Osteoblast (primary cell): ENCODE measurements around the gene OXSR1. TPM values are rescaled to one million over a fixed set of nuclear protein-coding genes. Genes with fewer than 3 reads are reported as not detected.
"Not testable (repeated sequence)": the region's sequence is repeated elsewhere in the genome, so short reads cannot be mapped to it uniquely, and the experiment has no call there.

Source experiments
- DNase-seq: peaks from one replicate; pipeline ENCODE4 v3.0.0; 2011; ENCODE audit warnings: low spot score, mixed read lengths; ENCODE audit not compliant: insufficient read length; ENCODE audit errors: missing footprints
- H2AFZ ChIP-seq: 2 replicates; pipeline ENCODE4 v1.6.0; 2011; ENCODE audit warnings: mild to moderate bottlenecking, low read length
- H3K27ac ChIP-seq: 2 replicates; pipeline ENCODE4 v1.5.1; 2011; ENCODE audit warnings: mild to moderate bottlenecking, low read depth, low read length, moderate library complexity
- H3K27me3 ChIP-seq: 2 replicates; pipeline ENCODE4 v1.6.0; 2012; ENCODE audit warnings: mild to moderate bottlenecking, control low read depth, inconsistent platforms, low read length, moderate library complexity; ENCODE audit not compliant: insufficient read depth
- H3K36me3 ChIP-seq: 2 replicates; pipeline ENCODE4 v1.5.1; 2011; ENCODE audit warnings: mild to moderate bottlenecking, low read length, control low read depth, moderate library complexity; ENCODE audit not compliant: insufficient read depth
- H3K4me1 ChIP-seq: 2 replicates; pipeline ENCODE4 v1.5.1; 2011; ENCODE audit warnings: mild to moderate bottlenecking, low read length, control low read depth, moderate library complexity; ENCODE audit not compliant: insufficient read depth
- H3K4me2 ChIP-seq: 2 replicates; pipeline ENCODE4 v1.6.0; 2011; ENCODE audit warnings: mild to moderate bottlenecking, low read length; ENCODE audit not compliant: insufficient read depth
- H3K4me3 ChIP-seq: fragments of 200-600 bp; sonication (generic); 3 replicates; pipeline ENCODE4 v1.5.1; 2012; ENCODE audit warnings: mild to moderate bottlenecking, low read length, inconsistent platforms; ENCODE audit not compliant: insufficient read depth
- H3K79me2 ChIP-seq: 2 replicates; pipeline ENCODE4 v1.6.0; 2012; ENCODE audit warnings: mild to moderate bottlenecking, low read length, control low read depth, inconsistent platforms; ENCODE audit not compliant: insufficient read depth
- H3K9me3 ChIP-seq: 2 replicates; pipeline ENCODE4 v1.5.1; 2011; ENCODE audit warnings: low read depth, low read length, control low read depth
- H4K20me1 ChIP-seq: 2 replicates; pipeline ENCODE4 v1.6.0; 2012; ENCODE audit warnings: mild to moderate bottlenecking, low read length, control low read depth; ENCODE audit not compliant: insufficient read depth
- CTCF ChIP-seq: IDR thresholded peaks from 2 replicates; pipeline ENCODE4 v1.5.1; 2011; ENCODE audit warnings: mild to moderate bottlenecking, low read depth, low read length, moderate library complexity; ENCODE audit errors: extremely low read depth
- total RNA-seq: library from RNA; depleted of rRNA; stranded (reverse); fragments of >200 nt; gene quantifications from 2 replicates; pipeline ENCODE4 v1.2.3, GENCODE V29; 2012

The OXSR1 gene
- total RNA-seq, 1 donor = 50.3 TPM

- not testable (repeated sequence) for H3K27me3 ChIP-seq, H3K9me3 ChIP-seq, DNase-seq
- H3K4me3 ChIP-seq = peak overlapping the region; percentile 99
- peak overlapping the region; percentile 78 for H3K27ac ChIP-seq
- peak overlapping the region; percentile 88 for H3K4me2 ChIP-seq
- peak overlapping the region; percentile 68 for H2AFZ ChIP-seq
- H3K79me2 ChIP-seq = peaks cover 50% of the 10 kb centered on the region
- H3K36me3 ChIP-seq = peaks cover 37% of the 10 kb centered on the region
- peaks cover 21% of the 10 kb centered on the region for H4K20me1 ChIP-seq
- H3K4me1 ChIP-seq = peaks cover 27% of the 10 kb centered on the region
These were observed 29.6 kb upstream of the OXSR1 start for GRCh38 chr3:38135621-38136277.

- H3K27ac ChIP-seq = peak overlapping the region; percentile 78
- DNase-seq = no peak
- no peak for TF ChIP-seq CTCF
- H3K4me1 ChIP-seq = peaks cover 27% of the 10 kb centered on the region
- peaks cover 50% of the 10 kb centered on the region for H3K79me2 ChIP-seq
- peak overlapping the region; percentile 99 for H3K4me3 ChIP-seq
- peak overlapping the region; percentile 88 for H3K4me2 ChIP-seq
- no peaks in the 10 kb centered on the region for H3K27me3 ChIP-seq
- peaks cover 37% of the 10 kb centered on the region for H3K36me3 ChIP-seq
- H4K20me1 ChIP-seq = peaks cover 19% of the 10 kb centered on the region
- H2AFZ ChIP-seq = peak overlapping the region; percentile 68
- no peaks in the 10 kb centered on the region for H3K9me3 ChIP-seq
These were observed 29.0 kb upstream of the OXSR1 start for GRCh38 chr3:38136393-38136776.

- Histone ChIP-seq H3K36me3 (peaks cover 37% of the 10 kb centered on the region), H3K27ac (peak within 1 kb of the TSS; percentile 87), H3K27me3 (no peaks in the 10 kb centered on the region), H2AFZ (peak within 1 kb of the TSS; percentile 93), H3K9me3 (no peaks in the 10 kb centered on the region), H3K4me2 (peak within 1 kb of the TSS; percentile 96), H3K79me2 (peaks cover 50% of the 10 kb centered on the region), H3K4me3 (peak within 1 kb of the TSS; percentile 99), H4K20me1 (peaks cover 19% of the 10 kb centered on the region), H3K4me1 (peaks cover 27% of the 10 kb centered on the region)
- peak; percentile 99 for DNase-seq
- no peak for TF ChIP-seq CTCF
These were observed 28.3 kb upstream of the OXSR1 start, which contains the start of gene ACAA1 for GRCh38 chr3:38136777-38137614. ACAA1 (minus strand) TSS chr3:38137127; CDS start chr3:38137035, 92 bp downstream.

- H4K20me1 ChIP-seq = peaks cover 14% of the 10 kb centered on the region
- H3K79me2 ChIP-seq = peaks cover 50% of the 10 kb centered on the region
- H2AFZ ChIP-seq = peak overlapping the region; percentile 93
- H3K27ac ChIP-seq = peak overlapping the region; percentile 87
- H3K4me3 ChIP-seq = peak overlapping the region; percentile 99
- peaks cover 27% of the 10 kb centered on the region for H3K4me1 ChIP-seq
- TF ChIP-seq CTCF = no peak
- peak overlapping the region; percentile 96 for H3K4me2 ChIP-seq
- peaks cover 32% of the 10 kb centered on the region for H3K36me3 ChIP-seq
- no peaks in the 10 kb centered on the region for H3K27me3 ChIP-seq
- H3K9me3 ChIP-seq = no peaks in the 10 kb centered on the region
- no peak for DNase-seq
These were observed 27.6 kb upstream of the OXSR1 start for GRCh38 chr3:38137615-38138348.
